A673 (cell line): ENCODE data around the gene RYR1. TPM values are rescaled to one million over a fixed set of nuclear protein-coding genes. Genes with fewer than 3 reads are reported as not detected.
A peak's percentile ranks its signal among the peaks of the same experiment; 100 is the strongest.

Experiments used
- BruUV-seq: library from RNA; stranded (reverse); fragments of 400-500 nt; replicated peaks from 2 replicates; lab custom pipeline; 2021; lab: Mats Ljungman, UMichigan
- CTCF ChIA-PET: fragments of 300-600 bp; sonication (Branson Sonifier 250); formaldehyde crosslinking; loops from one replicate; lab custom pipeline; 2022; ENCODE audit warnings: antibody characterized with exemption; lab: Charles Lee
- POLR2A ChIA-PET: fragments of 300-600 bp; sonication (Branson Sonifier 250); formaldehyde crosslinking; loops from one replicate; lab custom pipeline; 2022; ENCODE audit warnings: antibody characterized with exemption; ENCODE audit not compliant: low non-redundant PET; lab: Charles Lee
- DNase-seq: peaks from one replicate; pipeline ENCODE4 v3.0.0-alpha.2; 2015; ENCODE audit warnings: low spot score
- H3K27ac ChIP-seq: fragments of 200-600 bp; sonication (generic); 2 replicates; pipeline ENCODE4 v1.5.1; 2016; ENCODE audit warnings: mixed run types, low read depth, mild to moderate bottlenecking, mixed read lengths, antibody characterized with exemption, low read length; ENCODE audit not compliant: poor library complexity, severe bottlenecking
- H3K27me3 ChIP-seq: fragments of 200-600 bp; sonication (generic); replicated peaks from 2 replicates; pipeline ENCODE4 v1.6.1; 2017; ENCODE audit warnings: mixed run types, low read depth, mild to moderate bottlenecking, mixed read lengths, antibody characterized with exemption, low read length; ENCODE audit not compliant: insufficient read depth, poor library complexity
- H3K36me3 ChIP-seq: fragments of 200-600 bp; sonication (generic); 2 replicates; pipeline ENCODE4 v1.6.1; 2016; ENCODE audit warnings: mixed run types, mild to moderate bottlenecking, mixed read lengths, antibody characterized with exemption, low read length; ENCODE audit not compliant: insufficient read depth, poor library complexity, severe bottlenecking
- H3K4me1 ChIP-seq: fragments of 200-600 bp; sonication (generic); 2 replicates; pipeline ENCODE4 v1.6.1; 2017; ENCODE audit warnings: mixed run types, mild to moderate bottlenecking, mixed read lengths, antibody characterized with exemption, low read length; ENCODE audit not compliant: insufficient read depth, poor library complexity, severe bottlenecking
- H3K4me3 ChIP-seq: fragments of 200-600 bp; sonication (generic); 2 replicates; pipeline ENCODE4 v1.5.1; 2016; ENCODE audit warnings: low read depth, mixed run types, mild to moderate bottlenecking, mixed read lengths, low read length; ENCODE audit not compliant: poor library complexity, severe bottlenecking
- H3K9me3 ChIP-seq: fragments of 200-600 bp; sonication (generic); 2 replicates; pipeline ENCODE4 v1.6.1; 2016; ENCODE audit warnings: mixed run types, low read depth, mild to moderate bottlenecking, mixed read lengths, antibody characterized with exemption, low read length; ENCODE audit not compliant: poor library complexity, severe bottlenecking
- CTCF ChIP-seq: fragments of 300-800, 200-600 bp; sonication (generic); conservative IDR thresholded peaks from 2 replicates; pipeline ENCODE4 v1.5.1; 2017; ENCODE audit warnings: low read depth, mild to moderate bottlenecking, antibody characterized with exemption, low read length, moderate library complexity, mixed read lengths
- EZH2 ChIP-seq: fragments of 200-600 bp; sonication (generic); IDR thresholded peaks from 2 replicates; pipeline ENCODE4 v1.6.1; 2017; ENCODE audit warnings: borderline replicate concordance, low read depth, mild to moderate bottlenecking, mixed read lengths, antibody characterized with exemption, low read length; ENCODE audit not compliant: poor library complexity, severe bottlenecking
- intact Hi-C: fragments of 100-400 bp; cut with micrococcal nuclease; formaldehyde crosslinking; loops from one replicate; pipeline ENCODE4 v1.10.0; 2022; ENCODE audit not compliant: unreplicated experiment
- total RNA-seq: library from RNA; stranded (reverse); gene quantifications from 2 replicates; pipeline ENCODE4 v1.2.3, GENCODE V29; 2021

The RYR1 gene
- total RNA-seq, 1 experiment from 2014 or later, result 0.28 TPM

DNA sequence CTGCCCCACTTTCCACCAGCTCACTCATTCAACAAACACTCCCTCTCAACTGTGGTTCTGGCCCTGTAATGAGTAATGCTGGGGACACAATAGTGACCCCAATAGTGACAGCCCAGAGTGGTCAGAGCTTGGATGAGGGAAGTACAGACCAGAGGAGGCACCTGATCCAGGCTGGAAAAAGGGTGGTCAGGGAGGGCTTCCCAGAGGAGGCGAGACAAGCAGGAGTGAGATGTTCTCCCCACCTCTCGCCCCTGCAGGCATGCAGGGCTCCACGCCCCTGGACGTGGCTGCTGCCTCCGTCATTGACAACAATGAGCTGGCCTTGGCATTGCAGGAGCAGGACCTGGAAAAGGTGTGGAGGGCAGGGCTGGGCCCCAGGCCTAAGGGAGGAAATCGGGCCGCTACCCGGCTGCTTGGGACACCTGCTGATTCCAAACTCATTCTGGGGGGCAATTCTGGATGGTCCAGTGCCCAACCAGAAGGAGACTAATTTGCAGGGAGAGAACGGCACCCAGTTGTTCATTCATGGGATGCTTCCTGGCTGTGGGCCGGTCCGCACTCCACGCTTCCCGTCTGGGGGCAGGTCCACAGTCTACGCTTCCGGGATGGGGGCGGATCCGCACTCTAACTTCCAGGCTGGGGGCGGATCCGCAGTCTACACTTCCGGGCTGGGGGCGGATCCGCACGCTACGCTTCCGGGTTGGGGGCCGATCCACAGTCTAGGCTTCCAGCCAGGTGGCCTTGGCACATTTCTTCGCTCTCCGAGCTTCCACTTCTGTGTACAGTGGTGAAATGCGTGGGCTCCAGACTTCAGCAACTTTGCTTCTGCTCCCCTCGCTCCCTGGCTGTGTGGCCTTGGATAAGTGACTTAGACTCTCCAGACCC, 63.4 kb downstream of the RYR1 start:
- DNase-seq, result peak; percentile 50
- ChIA-PET CTCF (no interaction called here), POLR2A (interaction anchor here (0.6 kb wide), 1 partner anchor 574 kb away, joined by 4 read pairs; no protein-coding TSS in a partner anchor)
- no peaks in the 10 kb centered on the region for H3K9me3 ChIP-seq
- H3K27me3 ChIP-seq, result no peaks in the 10 kb centered on the region
- TF ChIP-seq EZH2 (no peak), CTCF (no peak)
- intact Hi-C loops, result no loop called here
- BruUV-seq, result no TSS peak
- no peak overlapping the region for H3K27ac ChIP-seq
- no peak overlapping the region for H3K4me3 ChIP-seq
- H3K36me3 ChIP-seq, result no peaks in the 10 kb centered on the region
- no peaks in the 10 kb centered on the region for H3K4me1 ChIP-seq

GRCh38 chr19:38497907-38498306, 64.4 kb downstream of the RYR1 start:
- H3K9me3 ChIP-seq, result no peaks in the 10 kb centered on the region
- H3K4me3 ChIP-seq, result no peak overlapping the region
- H3K4me1 ChIP-seq, result no peaks in the 10 kb centered on the region
- DNase-seq, result no peak
- H3K36me3 ChIP-seq, result no peaks in the 10 kb centered on the region
- CTCF ChIA-PET, result no interaction called here
- TF ChIP-seq CTCF (no peak), EZH2 (no peak)
- no peaks in the 10 kb centered on the region for H3K27me3 ChIP-seq
- POLR2A ChIA-PET, result no interaction called here
- no TSS peak for BruUV-seq
- H3K27ac ChIP-seq, result no peak overlapping the region
- intact Hi-C loops, result no loop called here

- Histone ChIP-seq H3K27me3 (no peaks in the 10 kb centered on the region), H3K27ac (no peak overlapping the region), H3K36me3 (no peaks in the 10 kb centered on the region), H3K9me3 (no peaks in the 10 kb centered on the region), H3K4me3 (no peak overlapping the region), H3K4me1 (no peaks in the 10 kb centered on the region)
- no peak for DNase-seq
- intact Hi-C loops, result no loop called here
- CTCF ChIA-PET, result no interaction called here
- TF ChIP-seq EZH2 (no peak), CTCF (no peak)
- BruUV-seq, result no TSS peak
- POLR2A ChIA-PET, result no interaction called here
Observed at GRCh38 chr19:38499532-38499931, 66.0 kb downstream of the RYR1 start.
